Measurements from ENCODE around the gene KIF5C.

- TF ChIP-seq, protein P1, sequence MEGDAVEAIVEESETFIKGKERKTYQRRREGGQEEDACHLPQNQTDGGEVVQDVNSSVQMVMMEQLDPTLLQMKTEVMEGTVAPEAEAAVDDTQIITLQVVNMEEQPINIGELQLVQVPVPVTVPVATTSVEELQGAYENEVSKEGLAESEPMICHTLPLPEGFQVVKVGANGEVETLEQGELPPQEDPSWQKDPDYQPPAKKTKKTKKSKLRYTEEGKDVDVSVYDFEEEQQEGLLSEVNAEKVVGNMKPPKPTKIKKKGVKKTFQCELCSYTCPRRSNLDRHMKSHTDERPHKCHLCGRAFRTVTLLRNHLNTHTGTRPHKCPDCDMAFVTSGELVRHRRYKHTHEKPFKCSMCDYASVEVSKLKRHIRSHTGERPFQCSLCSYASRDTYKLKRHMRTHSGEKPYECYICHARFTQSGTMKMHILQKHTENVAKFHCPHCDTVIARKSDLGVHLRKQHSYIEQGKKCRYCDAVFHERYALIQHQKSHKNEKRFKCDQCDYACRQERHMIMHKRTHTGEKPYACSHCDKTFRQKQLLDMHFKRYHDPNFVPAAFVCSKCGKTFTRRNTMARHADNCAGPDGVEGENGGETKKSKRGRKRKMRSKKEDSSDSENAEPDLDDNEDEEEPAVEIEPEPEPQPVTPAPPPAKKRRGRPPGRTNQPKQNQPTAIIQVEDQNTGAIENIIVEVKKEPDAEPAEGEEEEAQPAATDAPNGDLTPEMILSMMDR (IDR thresholded peaks at IDR 0.05), result no peak
- no peak for TF ChIP-seq POLR2A (IDR thresholded peaks at IDR 0.05)
- no peak for TF ChIP-seq POLR2AphosphoS5 (IDR thresholded peaks at IDR 0.05)
- TF ChIP-seq EP300 (IDR thresholded peaks at IDR 0.05), result no peak
Measured at GRCh38 chr2:148968301-148968700, 93.3 kb downstream of the KIF5C start.
